Stimulated activated CD4-positive, alpha-beta T cell treated with anti-CD3 and anti-CD28 coated beads, Interleukin-1b, Interleukin-23, amount 100 ng/mL, for 24 hours (primary cell): ENCODE measurements around the gene GOLGA6L10.
"Not testable (repeated sequence)": the region's sequence is repeated elsewhere in the genome, so short reads cannot be mapped to it uniquely, and the experiment has no call there.

Experiments used
- DNase-seq, 4 experiments: peaks; one replicate each; pipeline ENCODE4 v3.0.0-alpha.2; 2020; ENCODE audit warnings: low read depth in 4 of 4, low spot score in 1 of 4

Gene GOLGA6L10

GRCh38 chr15:82349375-82349774, at the start of gene GOLGA6L10:
TSS of gene GOLGA6L10 (minus strand) at chr15:82349475. CDS start at chr15:82349375, 100 bp downstream.
- not testable (repeated sequence) for DNase-seq

- DNase-seq, result no peak
Measured at GRCh38 chr15:82398785-82399184, 49.5 kb upstream of the GOLGA6L10 start.

- DNase-seq, result no peak
Measured at GRCh38 chr15:82397817-82398216, 48.5 kb upstream of the GOLGA6L10 start.

- not testable (repeated sequence) for DNase-seq
Measured at GRCh38 chr15:82395788-82396187, 46.5 kb upstream of the GOLGA6L10 start.

- no peak for DNase-seq
Measured at GRCh38 chr15:82393671-82394070, 44.4 kb upstream of the GOLGA6L10 start.

- not testable (repeated sequence) for DNase-seq
Measured at GRCh38 chr15:82392077-82392476, 42.8 kb upstream of the GOLGA6L10 start.

- not testable (repeated sequence) for DNase-seq
Measured at GRCh38 chr15:82390152-82390551, 40.9 kb upstream of the GOLGA6L10 start.

GRCh38 chr15:82387209-82387608, 37.9 kb upstream of the GOLGA6L10 start:
- not testable (repeated sequence) for DNase-seq

GRCh38 chr15:82381330-82381955, 32.2 kb upstream of the GOLGA6L10 start:
- DNase-seq, result not testable (repeated sequence)

- not testable (repeated sequence) for DNase-seq
Measured at GRCh38 chr15:82379552-82379951, 30.3 kb upstream of the GOLGA6L10 start.

GRCh38 chr15:82373661-82374060, 24.4 kb upstream of the GOLGA6L10 start:
- not testable (repeated sequence) for DNase-seq

GRCh38 chr15:82371656-82372055, 22.4 kb upstream of the GOLGA6L10 start:
- DNase-seq, result no peak

- DNase-seq, result not testable (repeated sequence)
Measured at GRCh38 chr15:82367790-82368189, 18.5 kb upstream of the GOLGA6L10 start.

GRCh38 chr15:82365692-82366323, 16.5 kb upstream of the GOLGA6L10 start:
- peak in 3 of 4 experiments; percentile 0 to 18 (median 13) for DNase-seq

GRCh38 chr15:82364548-82364947, 15.3 kb upstream of the GOLGA6L10 start:
- DNase-seq, result not testable (repeated sequence)

GRCh38 chr15:82362790-82363189, 13.5 kb upstream of the GOLGA6L10 start:
- not testable (repeated sequence) for DNase-seq

- not testable (repeated sequence) for DNase-seq
Measured at GRCh38 chr15:82360618-82361017, 11.3 kb upstream of the GOLGA6L10 start.

- not testable (repeated sequence) for DNase-seq
Measured at GRCh38 chr15:82355055-82355454, 5.8 kb upstream of the GOLGA6L10 start.

GRCh38 chr15:82354546-82354945, 5.3 kb upstream of the GOLGA6L10 start:
- not testable (repeated sequence) for DNase-seq

GRCh38 chr15:82347645-82348044, 1.6 kb downstream of the GOLGA6L10 start:
- DNase-seq, result not testable (repeated sequence)

GRCh38 chr15:82345176-82345575, 4.1 kb downstream of the GOLGA6L10 start:
- not testable (repeated sequence) for DNase-seq

- DNase-seq, result not testable (repeated sequence)
Measured at GRCh38 chr15:82344421-82344820, 4.9 kb downstream of the GOLGA6L10 start.
